ENCODE data around the gene IMP3.

- no peak for TF ChIP-seq TAF1 (IDR thresholded peaks at IDR 0.05; ENCODE audit: low read depth)
- TF ChIP-seq EGR1 (IDR thresholded peaks at IDR 0.05): no peak
- no peak for TF ChIP-seq CEBPB (IDR thresholded peaks at IDR 0.05)
- no peak for TF ChIP-seq TCF12 (IDR thresholded peaks at IDR 0.05; ENCODE audit: low read depth)
- no peak for TF ChIP-seq EP300 (IDR thresholded peaks at IDR 0.05; ENCODE audit: borderline replicate concordance)
- TF ChIP-seq USF1 (IDR thresholded peaks at IDR 0.05): no peak
- TF ChIP-seq MAX (IDR thresholded peaks at IDR 0.05): no peak
These were observed 35.8 kb upstream of the IMP3 start for GRCh38 chr15:75675579-75676404.
